HepG2 (cell line): ENCODE measurements around the gene TAL2.

Experiments
- CTCF ChIP-seq: sonication (generic); formaldehyde crosslinking; IDR thresholded peaks from 2 replicates; pipeline ENCODE4 v1.5.0; 2020; ENCODE audit warnings: mild to moderate bottlenecking, missing genetic modification reagents, moderate library complexity
- HNF1B ChIP-seq: sonication (generic); formaldehyde crosslinking; IDR thresholded peaks from 2 replicates; pipeline ENCODE4 v1.5.1; 2020; ENCODE audit warnings: mild to moderate bottlenecking, moderate library complexity, missing genetic modification reagents
- MEIS2 ChIP-seq: sonication (generic); formaldehyde crosslinking; IDR thresholded peaks from 2 replicates; pipeline ENCODE4 v1.9.0; 2021; ENCODE audit warnings: mild to moderate bottlenecking, missing genetic modification reagents
- PATZ1 ChIP-seq: sonication (generic); formaldehyde crosslinking; IDR thresholded peaks from 2 replicates; pipeline ENCODE4 v1.4.0; 2020; ENCODE audit warnings: missing genetic modification reagents
- PHF5A ChIP-seq: IDR thresholded peaks from one replicate; pipeline ENCODE4 v1.6.1; 2018; ENCODE audit warnings: low read depth, missing genetic modification reagents; ENCODE audit not compliant: unreplicated experiment
- POLR2A ChIP-seq, 2 experiments: IDR thresholded peaks; 2 replicates each; pipeline ENCODE4 v1.6.1; 2011; ENCODE audit warnings: low read depth in 2 of 2, low read length in 2 of 2, mild to moderate bottlenecking in 1 of 2, moderate library complexity in 1 of 2; ENCODE audit not compliant: insufficient read depth in 1 of 2
- PRPF4 ChIP-seq: fragments of 200-400 bp; formaldehyde crosslinking; IDR thresholded peaks from 2 replicates; pipeline ENCODE4 v1.6.1; 2016; ENCODE audit warnings: low read length, low read depth; ENCODE audit not compliant: poor library complexity, severe bottlenecking
- SP5 ChIP-seq: IDR thresholded peaks from 2 replicates; pipeline ENCODE4 v1.6.1; 2016; ENCODE audit warnings: low read depth, borderline replicate concordance
- STAT5B ChIP-seq: sonication (generic); formaldehyde crosslinking; IDR thresholded peaks from 2 replicates; pipeline ENCODE4 v1.4.0; 2020; ENCODE audit warnings: missing genetic modification reagents

- TF ChIP-seq HNF1B (no peak), POLR2A (IDR thresholded peaks at IDR 0.05; ENCODE audit: insufficient read depth in 1 of 2, low read depth in 2 of 2, low read length in 2 of 2) (no peak), PHF5A (no peak), STAT5B (no peak), MEIS2 (CRISPR knock-in tag) (no peak), PATZ1 (CRISPR knock-in tag) (no peak), CTCF (CRISPR knock-in tag) (no peak), SP5 (no peak), PRPF4 (no peak)
Observed at GRCh38 chr9:105621001-105621400, 41.3 kb upstream of the TAL2 start.
